Heart left ventricle (tissue), 16 donors: ENCODE results near the gene CALU. TPM values are rescaled to one million over a fixed set of nuclear protein-coding genes. Genes with fewer than 3 reads are reported as not detected.
A peak's percentile ranks its signal among the peaks of the same experiment; 100 is the strongest.

Experiments used
- ATAC-seq, 4 donors: fragments of 200-7000 bp; cut with Tn5 transposase; one replicate each; pipeline ENCODE4 v1.9.1; 2020 to 2022; ENCODE audit warnings: moderate library complexity in 4 of 4, mild to moderate bottlenecking in 3 of 4, moderate number of reproducible peaks in 1 of 4
- DNase-seq, 5 donors: peaks; one replicate each; pipeline ENCODE4 v3.0.0-alpha.2; 2020
- H3K27ac ChIP-seq, 12 donors: fragments of 200-600 bp; sonication (generic) in 4 of 12; one replicate each; pipeline versions ENCODE4 v1.5.0 to v1.8.0; 2016 to 2022; ENCODE audit warnings: mild to moderate bottlenecking in 2 of 12
- H3K27me3 ChIP-seq, 9 donors: fragments of 200-600 bp; sonication (generic) in 2 of 9; one replicate each; pipeline versions ENCODE4 v1.5.1 to v1.8.0; 2016 to 2022; ENCODE audit warnings: mild to moderate bottlenecking in 3 of 9
- H3K36me3 ChIP-seq, 9 donors: fragments of 200-600 bp; sonication (generic) in 2 of 9; one replicate each; pipeline versions ENCODE4 v1.5.0 to v1.8.0; 2018 to 2022; ENCODE audit warnings: mild to moderate bottlenecking in 2 of 9
- H3K4me1 ChIP-seq, 12 donors: fragments of 200-600 bp; sonication (generic) in 4 of 12; one replicate each; pipeline versions ENCODE4 v1.5.0 to v1.8.0; 2016 to 2022; ENCODE audit warnings: mild to moderate bottlenecking in 3 of 12
- H3K4me3 ChIP-seq, 12 donors: fragments of 200-600 bp; sonication (generic) in 4 of 12; one replicate each; pipeline versions ENCODE4 v1.5.0 to v1.8.0; 2017 to 2022; ENCODE audit warnings: mild to moderate bottlenecking in 9 of 12, moderate library complexity in 4 of 12
- H3K9me3 ChIP-seq, 12 donors: fragments of 200-600 bp; sonication (generic) in 4 of 12; one replicate each; pipeline versions ENCODE4 v1.5.0 to v1.8.0; 2016 to 2022; ENCODE audit warnings: mild to moderate bottlenecking in 1 of 12
- POLR2A ChIP-seq, 2 donors: fragments of 450-650 bp; IDR thresholded peaks; one replicate each; pipeline ENCODE4 v1.6.1; 2017; ENCODE audit warnings: antibody characterized with exemption in 2 of 2, mild to moderate bottlenecking in 2 of 2, moderate library complexity in 2 of 2
- WGBS, 4 donors: extraction: QIAGEN DNeasy Blood & Tissue Kit in 2 of 4; methylation state at CpG; one replicate each; pipeline versions ENCODE4 v1.1.5 to v1.1.7; 2013 to 2018; 5-methylcytosine and 5-hydroxymethylcytosine counted together
- intact Hi-C, 10 donors: fragments of 100-400 bp; cut with DNase I; formaldehyde crosslinking; loops; one replicate each; pipeline versions ENCODE4 v1.11.1 to v1.14.2; 2022
- polyA plus RNA-seq, 2 donors: library from polyadenylated mRNA; stranded (reverse); fragments of 200-250 nt; gene quantifications; one replicate each; pipeline ENCODE4 v1.2.3, GENCODE V29; 2013
- total RNA-seq, 9 donors: library from RNA; depleted of rRNA in 2 of 9; stranded (reverse); fragments of >200 nt in 2 of 9; fragmentation: NEBNext Ultra II Directional in 3 of 9; extraction: Animal tissue kit (Norgen Biotek cat#: 25700) in 3 of 9; gene quantifications; one replicate each; pipeline versions ENCODE4 v1.1.0 to v1.2.4, GENCODE V29; 2016 to 2023
- TF ChIP-seq, protein P1 (sequence below), 12 donors: fragments of 200-600 bp; sonication (generic) in 4 of 12; IDR thresholded peaks; one replicate each; pipeline versions ENCODE4 v1.5.0 to v1.8.0; 2018 to 2022; ENCODE audit warnings: antibody characterized with exemption in 12 of 12, mild to moderate bottlenecking in 5 of 12
- donor health status: ischemic (EF 13 %, LVEDD 7.1; RV severe dilation, severe dysfunction).
- donor health status: healthy with polysubstance abuse.
- donor health status: DM: no; HTN: yes; CAD: no.
- donor health status: DM: no; HTN: no; CAD: no.
- donor health status: ischemic (EF 25% LVEDD 6.9; RV normal size, moderate dysfunction).
- donor health status: ischemic (EF 25% LVEDD 5.7; RV mildly dilated, moderate dysfunction).
- donor health status: healthy.
- donor health status: DM: yes; HTN: yes; CAD: no.
- donor health status: ischemic (EF 35%, LVEDD 5.7; RV mildly dilated, moderate dysfunction).
- donor health status: nonischemic (EF 11% LVEDD 7.7; RV severe dilation, severe dysfunction).
- donor health status: DM: yes; HTN: yes; CAD: no.
- donor health status: PGD.
- donor health status: ischemic (EF 29% LVEDD 5.4; RV normal size, mild dysfunction).
- donor health status: nonischemic (EF 23%, LVEDD 6.1; RV moderate dilation, normal function).

CALU gene
- total and polyA plus RNA-seq, 11 donors, result 51.4 to 689 (median 257) TPM

DNA sequence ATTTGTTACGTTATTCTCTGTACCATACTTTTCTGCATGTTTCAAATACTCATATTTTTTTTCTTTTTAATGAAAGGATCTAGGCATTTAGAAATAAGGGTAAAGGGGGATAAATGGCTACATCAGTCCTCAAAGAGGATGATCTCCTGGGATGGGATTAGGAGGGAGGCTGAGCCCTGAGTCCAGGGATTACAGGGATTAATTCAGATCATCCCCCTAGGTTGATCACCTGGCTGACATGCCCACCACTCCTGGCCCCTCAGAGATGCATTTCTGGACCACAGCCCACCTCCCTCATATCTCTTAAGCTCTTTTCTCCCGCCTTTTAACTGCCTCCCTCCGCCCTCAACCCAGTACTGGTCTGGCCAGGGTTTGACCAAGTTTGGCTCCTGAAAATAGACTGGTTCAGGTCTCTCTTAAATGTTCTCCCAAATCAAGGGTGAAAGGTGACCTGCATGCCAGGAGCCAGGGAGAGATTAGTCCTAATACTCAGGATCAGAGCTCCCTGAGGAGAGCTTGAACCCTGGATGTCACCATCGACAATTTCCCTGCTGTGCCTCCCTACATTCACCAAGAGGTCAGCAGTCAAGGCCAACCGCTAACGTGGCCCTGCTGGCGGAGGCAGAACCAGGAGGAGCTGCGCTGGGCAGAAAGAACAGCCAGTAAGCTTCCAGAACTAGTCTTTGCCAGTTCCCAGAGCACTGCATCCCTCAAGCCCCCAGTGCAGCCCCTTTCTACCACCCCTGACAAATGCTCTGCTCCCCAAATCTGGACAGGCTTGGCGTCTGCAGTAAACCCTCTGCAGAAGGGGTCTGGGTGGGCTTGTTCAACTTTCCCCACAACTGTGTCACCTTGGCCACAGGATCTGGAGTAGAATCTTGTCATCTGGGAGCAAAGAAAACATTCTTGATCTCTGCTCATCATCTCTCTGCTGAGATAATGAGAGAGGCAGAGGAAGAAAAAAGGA lies 49.6 kb downstream of the CALU start:
- no peaks in the 10 kb centered on the region for H3K36me3 ChIP-seq
- peaks cover 0 to 30% (median 19%) of the 10 kb centered on the region in 12 donors for H3K4me1 ChIP-seq
- 74 to 79% (median 77%) methylated on average over 9 of the region's 9 CpGs for WGBS, 4 donors
- intact Hi-C loops, result no loop called here
- H3K27ac ChIP-seq, result no peak overlapping the region
- no peaks in the 10 kb centered on the region for H3K27me3 ChIP-seq
- no peak overlapping the region for H3K4me3 ChIP-seq
- TF ChIP-seq, protein P1, sequence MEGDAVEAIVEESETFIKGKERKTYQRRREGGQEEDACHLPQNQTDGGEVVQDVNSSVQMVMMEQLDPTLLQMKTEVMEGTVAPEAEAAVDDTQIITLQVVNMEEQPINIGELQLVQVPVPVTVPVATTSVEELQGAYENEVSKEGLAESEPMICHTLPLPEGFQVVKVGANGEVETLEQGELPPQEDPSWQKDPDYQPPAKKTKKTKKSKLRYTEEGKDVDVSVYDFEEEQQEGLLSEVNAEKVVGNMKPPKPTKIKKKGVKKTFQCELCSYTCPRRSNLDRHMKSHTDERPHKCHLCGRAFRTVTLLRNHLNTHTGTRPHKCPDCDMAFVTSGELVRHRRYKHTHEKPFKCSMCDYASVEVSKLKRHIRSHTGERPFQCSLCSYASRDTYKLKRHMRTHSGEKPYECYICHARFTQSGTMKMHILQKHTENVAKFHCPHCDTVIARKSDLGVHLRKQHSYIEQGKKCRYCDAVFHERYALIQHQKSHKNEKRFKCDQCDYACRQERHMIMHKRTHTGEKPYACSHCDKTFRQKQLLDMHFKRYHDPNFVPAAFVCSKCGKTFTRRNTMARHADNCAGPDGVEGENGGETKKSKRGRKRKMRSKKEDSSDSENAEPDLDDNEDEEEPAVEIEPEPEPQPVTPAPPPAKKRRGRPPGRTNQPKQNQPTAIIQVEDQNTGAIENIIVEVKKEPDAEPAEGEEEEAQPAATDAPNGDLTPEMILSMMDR (IDR thresholded peaks at IDR 0.05), result no peak
- no peak for TF ChIP-seq POLR2A (IDR thresholded peaks at IDR 0.05)
- H3K9me3 ChIP-seq, result no peaks in the 10 kb centered on the region
- no peak for DNase-seq
- no peak for ATAC-seq

DNA sequence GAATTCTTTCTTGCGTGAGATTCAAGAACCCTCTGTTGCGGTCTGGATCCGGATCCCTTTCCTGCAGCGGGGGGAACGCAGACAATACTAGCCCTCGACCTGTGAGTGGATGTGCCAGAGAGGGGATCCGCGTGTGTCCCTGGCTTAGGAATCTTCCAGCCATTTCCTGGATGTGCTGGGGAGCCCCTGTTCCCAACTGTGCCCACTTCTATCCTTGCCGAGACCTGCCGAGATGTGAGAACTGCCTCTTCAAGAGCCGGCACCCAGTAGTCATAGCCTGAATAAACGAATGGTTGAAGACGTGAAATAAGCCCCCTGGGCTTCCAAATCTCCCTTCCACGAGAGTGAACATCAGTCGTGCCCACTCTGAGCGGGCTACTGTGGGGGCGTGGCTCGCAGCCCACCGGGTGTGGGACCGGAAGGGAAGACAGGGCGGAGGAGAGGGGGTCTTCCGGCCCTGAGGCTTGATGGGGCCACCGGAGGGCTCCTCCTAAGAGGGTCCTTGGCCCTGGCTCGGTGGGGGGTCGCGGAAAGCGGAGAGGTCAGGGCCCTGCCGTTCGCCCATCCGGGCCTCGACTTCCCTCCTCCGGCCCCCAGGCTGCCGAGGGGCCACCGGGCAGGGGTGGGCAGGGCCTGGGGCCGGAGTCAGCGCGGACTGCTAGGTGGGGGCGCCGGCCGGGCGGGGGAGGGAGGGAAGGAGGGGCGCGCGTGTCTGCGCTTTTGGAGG lies 51.3 kb downstream of the CALU start:
- peak overlapping the region; percentile 62 to 94 (median 78) for H3K4me3 ChIP-seq
- no peaks in the 10 kb centered on the region for H3K36me3 ChIP-seq
- intact Hi-C loops, result loop anchor here in 7 of 10 donors (5.0 to 10.0 kb wide), 8 partner anchors 37 to 92 kb away; partner anchors contain the start of genes ATP6V1F (in 2 of the 7), CALU (in 2 of the 7) and FLNC (in 1 of the 7)
- no peaks in the 10 kb centered on the region for H3K27me3 ChIP-seq
- peak in 2 of 4 donors; percentile 14 to 35 for ATAC-seq
- no peak for DNase-seq
- no peaks in the 10 kb centered on the region for H3K9me3 ChIP-seq
- TF ChIP-seq, protein P1 (IDR thresholded peaks at IDR 0.05), result no peak
- TF ChIP-seq POLR2A (IDR thresholded peaks at IDR 0.05), result no peak
- peak overlapping the region in 7 of 12 donors; percentile 39 to 88 (median 55) for H3K27ac ChIP-seq
- H3K4me1 ChIP-seq, result peaks cover 0 to 30% (median 19%) of the 10 kb centered on the region in 12 donors
- 16 to 29% (median 23%) methylated on average over 20 to 45 of the region's 45 CpGs for WGBS, 4 donors

DNA sequence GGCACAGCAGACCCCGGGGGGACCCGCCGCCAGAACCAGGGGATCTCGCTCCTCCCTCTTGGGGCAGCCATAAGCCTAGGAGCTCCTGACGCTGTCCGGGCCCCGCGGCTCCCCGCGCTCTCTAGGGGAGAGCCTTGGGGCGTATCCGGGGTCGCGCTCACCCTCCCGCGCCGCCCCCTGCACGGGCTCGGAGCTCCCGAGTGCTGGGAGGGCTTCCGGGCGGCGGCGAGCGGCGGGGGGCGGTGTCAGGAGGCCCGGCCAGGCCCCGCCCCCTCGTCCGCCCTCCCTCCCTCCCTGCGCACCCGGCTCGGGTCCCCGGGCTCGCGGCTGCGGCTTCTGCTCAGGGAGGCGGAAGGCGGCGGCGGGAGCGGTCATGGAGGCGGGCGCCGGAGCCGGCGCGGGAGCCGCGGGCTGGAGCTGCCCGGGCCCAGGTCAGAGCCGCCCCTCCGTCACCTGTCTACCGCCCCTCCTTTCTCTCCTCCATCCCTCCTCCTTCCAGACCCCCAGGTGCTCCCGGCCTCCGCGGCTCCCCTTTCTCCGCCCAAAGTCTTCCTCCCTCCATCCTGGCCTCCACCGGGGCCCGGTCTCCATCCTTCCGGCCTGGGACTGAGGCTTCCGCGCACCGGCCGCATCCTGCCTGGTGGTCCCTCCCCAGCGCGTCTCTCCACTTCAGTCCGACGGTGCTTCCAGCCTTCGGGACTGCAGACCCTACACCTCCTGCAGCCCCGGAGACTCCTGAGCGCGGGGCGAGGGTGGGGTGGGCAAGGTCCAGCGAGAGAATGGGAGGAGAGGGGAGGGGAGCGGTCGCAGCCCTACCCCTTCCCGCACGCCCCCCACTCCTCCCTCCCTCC lies 52.2 kb downstream of the CALU start, which contains the start of gene CCDC136:
Gene CCDC136, plus strand, starts transcription at position 848 of the 851 bp plus-strand sequence. CDS start 444 bp downstream, outside the sequence.
- DNase-seq, result peak; percentile 74 to 91 (median 78)
- WGBS, 4 donors, result 0 to 1% (median 1%) methylated on average over 35 to 80 of the region's 80 CpGs
- intact Hi-C loops, result loop anchor here in 7 of 10 donors (5.0 to 10.0 kb wide), 8 partner anchors 36 to 91 kb away; partner anchors contain the start of genes ATP6V1F (in 2 of the 7), CALU (in 2 of the 7) and FLNC (in 1 of the 7)
- H3K36me3 ChIP-seq, result no peaks in the 10 kb centered on the region
- peak; percentile 17 to 92 (median 80) for ATAC-seq
- TF ChIP-seq, protein P1 (IDR thresholded peaks at IDR 0.05), result no peak
- TF ChIP-seq POLR2A (IDR thresholded peaks at IDR 0.05), result peak in 1 of 2 donors; percentile 51
- H3K9me3 ChIP-seq, result no peaks in the 10 kb centered on the region
- peak within 1 kb of the TSS in 7 of 12 donors; percentile 39 to 88 (median 55) for H3K27ac ChIP-seq
- H3K27me3 ChIP-seq, result no peaks in the 10 kb centered on the region
- H3K4me1 ChIP-seq, result peaks cover 0 to 30% (median 19%) of the 10 kb centered on the region in 12 donors
- peak within 1 kb of the TSS; percentile 62 to 94 (median 78) for H3K4me3 ChIP-seq
